Keratinocyte (primary cell): ENCODE results near the gene PTRHD1. TPM values are rescaled to one million over a fixed set of nuclear protein-coding genes. Genes with fewer than 3 reads are reported as not detected.
"Not testable (repeated sequence)": the region's sequence is repeated elsewhere in the genome, so short reads cannot be mapped to it uniquely, and the experiment has no call there.

Source experiments
- DNase-seq: peaks from one replicate; pipeline ENCODE4 v3.0.0-alpha.2; 2011; ENCODE audit warnings: low read depth, missing footprints, low spot score
- FAIRE-seq: peaks from 2 replicates; lab custom pipeline; 2011; peaks lifted over from hg19 to GRCh38; lab: Jason Lieb, UNC
- H2AFZ ChIP-seq: 2 replicates; pipeline ENCODE4 v1.6.0; 2012; ENCODE audit warnings: low read length, control low read depth, inconsistent platforms; ENCODE audit not compliant: control insufficient read depth
- H3K27ac ChIP-seq: 2 replicates; pipeline ENCODE4 v1.5.1; 2011; ENCODE audit warnings: low read length; ENCODE audit not compliant: control insufficient read depth, insufficient read depth
- H3K27me3 ChIP-seq: 3 replicates; pipeline ENCODE4 v1.6.0; 2011; ENCODE audit warnings: low read length; ENCODE audit not compliant: control insufficient read depth, insufficient read depth; ENCODE audit errors: extremely low read depth
- H3K36me3 ChIP-seq, 2 experiments: 2 replicates in 1 of 2; 3 replicates in 1 of 2; pipeline ENCODE4 v1.5.1; 2011; ENCODE audit warnings: low read length in 2 of 2, mild to moderate bottlenecking in 1 of 2; ENCODE audit not compliant: control insufficient read depth in 2 of 2, insufficient read depth in 2 of 2; ENCODE audit errors: extremely low read depth in 1 of 2
- H3K4me1 ChIP-seq: 3 replicates; pipeline ENCODE4 v1.5.1; 2011; ENCODE audit warnings: low read length; ENCODE audit not compliant: control insufficient read depth, insufficient read depth; ENCODE audit errors: extremely low read depth
- H3K4me2 ChIP-seq: 3 replicates; pipeline ENCODE4 v1.6.0; 2011; ENCODE audit warnings: low read depth, low read length; ENCODE audit not compliant: control insufficient read depth, insufficient read depth; ENCODE audit errors: extremely low read depth
- H3K4me3 ChIP-seq, 3 experiments: fragments of 200-600 bp in 1 of 3; sonication (generic) in 1 of 3; 2 replicates in 2 of 3; 3 replicates in 1 of 3; pipeline ENCODE4 v1.5.1; 2011 to 2016; ENCODE audit warnings: low read length in 3 of 3, mild to moderate bottlenecking in 3 of 3, control low read depth in 2 of 3, inconsistent platforms in 1 of 3, low read depth in 1 of 3, mixed read lengths in 1 of 3, mixed run types in 1 of 3, moderate library complexity in 1 of 3; ENCODE audit not compliant: control insufficient read depth in 2 of 3, insufficient read depth in 2 of 3; ENCODE audit errors: extremely low read depth in 1 of 3
- H3K79me2 ChIP-seq: 2 replicates; pipeline ENCODE4 v1.6.0; 2012; ENCODE audit warnings: low read length; ENCODE audit not compliant: control insufficient read depth, insufficient read depth
- H3K9ac ChIP-seq: 3 replicates; pipeline ENCODE4 v1.6.0; 2011; ENCODE audit warnings: low read length; ENCODE audit not compliant: control insufficient read depth, insufficient read depth; ENCODE audit errors: extremely low read depth
- H3K9me1 ChIP-seq: 3 replicates; pipeline ENCODE4 v1.6.0; 2011; ENCODE audit warnings: low read length; ENCODE audit not compliant: control insufficient read depth, insufficient read depth; ENCODE audit errors: extremely low read depth
- H3K9me3 ChIP-seq: 2 replicates; pipeline ENCODE4 v1.5.1; 2012; ENCODE audit warnings: low read depth, low read length; ENCODE audit not compliant: control insufficient read depth
- H4K20me1 ChIP-seq: 3 replicates; pipeline ENCODE4 v1.6.0; 2011; ENCODE audit warnings: low read length; ENCODE audit not compliant: control insufficient read depth, insufficient read depth; ENCODE audit errors: extremely low read depth
- CTCF ChIP-seq, 3 experiments: IDR thresholded peaks in 1 of 3; conservative IDR thresholded peaks in 1 of 3; optimal IDR thresholded peaks in 1 of 3; 2 replicates in 2 of 3; 3 replicates in 1 of 3; pipeline versions ENCODE3 to v1.5.1; 2011; ENCODE audit warnings: low read length in 3 of 3, mild to moderate bottlenecking in 3 of 3, moderate library complexity in 2 of 3, control low read depth in 1 of 3, inconsistent platforms in 1 of 3; ENCODE audit not compliant: insufficient read depth in 2 of 3; ENCODE audit errors: extremely low read depth in 1 of 3
- EZH2 ChIP-seq: IDR thresholded peaks from one replicate; pipeline ENCODE4 v1.6.1; 2012; ENCODE audit warnings: inconsistent platforms, mild to moderate bottlenecking, low read length, moderate library complexity
- dilution Hi-C: fragments of 300-500 bp; cut with MboI; formaldehyde crosslinking; loops from one replicate; pipeline ENCODE4 v1.7.0; 2020; ENCODE audit warnings: low sequenced_read_pairs; ENCODE audit not compliant: extremely low pct_ligation_motif_present
- polyA plus RNA-seq, 5 experiments: library from polyadenylated mRNA; depleted of rRNA in 3 of 5; stranded (reverse) in 3 of 5; stranded (forward) in 1 of 5; unstranded in 1 of 5; fragments of >200 nt; gene quantifications; 1 replicate in 1 of 5; 2 replicates in 3 of 5; 3 replicates in 1 of 5; pipeline versions ENCODE4 v1.2.1 to v1.2.3, GENCODE V29; 2011 to 2012; ENCODE audit warnings: missing spikeins in 2 of 5, low read depth in 1 of 5, low replicate concordance in 1 of 5

The PTRHD1 gene
- polyA plus RNA-seq, 1 donor (not counting 4 experiments of a cell fraction or from before 2014, with no cell fraction given): 36.9 TPM

- H3K27ac ChIP-seq, H2AFZ ChIP-seq, H3K36me3 ChIP-seq, DNase-seq, H3K4me2 ChIP-seq, H3K9me1 ChIP-seq, dilution Hi-C loops, FAIRE-seq, H3K27me3 ChIP-seq, H3K4me1 ChIP-seq, H3K4me3 ChIP-seq, H3K9me3 ChIP-seq, H3K9ac ChIP-seq, H4K20me1 ChIP-seq: not testable (repeated sequence)
- peaks cover 41% of the 10 kb centered on the region for H3K79me2 ChIP-seq
Measured at GRCh38 chr2:24800487-24800886, 7.3 kb upstream of the PTRHD1 start.

GRCh38 chr2:24797644-24798043 lies 4.5 kb upstream of the PTRHD1 start:
- Histone ChIP-seq H3K4me2 (no peak overlapping the region), H3K79me2 (peaks cover 59% of the 10 kb centered on the region), H3K4me3 (no peak overlapping the region), H3K36me3 (peaks cover 2 to 8% of the 10 kb centered on the region in 2 experiments), H3K9ac (no peak overlapping the region), H3K4me1 (peaks cover 16% of the 10 kb centered on the region), H4K20me1 (no peaks in the 10 kb centered on the region), H3K9me1 (no peaks in the 10 kb centered on the region), H3K9me3 (no peaks in the 10 kb centered on the region), H2AFZ (no peak overlapping the region), H3K27ac (no peak overlapping the region), H3K27me3 (no peaks in the 10 kb centered on the region)
- dilution Hi-C loops: no loop called here
- TF ChIP-seq EZH2: no peak
- no peak for TF ChIP-seq CTCF (optimal IDR thresholded peaks at IDR 0.05 in 1 of 3, IDR thresholded peaks at IDR 0.05 in 1 of 3, conservative IDR thresholded peaks at IDR 0.05 in 1 of 3; ENCODE audit: extremely low read depth in 1 of 3, insufficient read depth in 2 of 3, low read length in 3 of 3)
- FAIRE-seq: no peak
- no peak for DNase-seq
